Ovary (tissue), 3 donors: ENCODE measurements around the gene SPAG6.

Experiments used
- EP300 ChIP-seq: sonication (generic); formaldehyde crosslinking; IDR thresholded peaks from one replicate; pipeline ENCODE4 v1.6.1; 2017; ENCODE audit warnings: antibody characterized with exemption
- POLR2A ChIP-seq: fragments of 450-650 bp; IDR thresholded peaks from one replicate; pipeline ENCODE4 v1.6.1; 2017; ENCODE audit warnings: antibody characterized with exemption, mild to moderate bottlenecking, moderate library complexity
- TF ChIP-seq, protein P1 (sequence below), 3 donors: fragments of 450-650 bp in 2 of 3; fragments of 200-600 bp in 1 of 3; IDR thresholded peaks; one replicate each; pipeline versions ENCODE4 v1.5.1 to v1.8.0; 2016 to 2022; ENCODE audit warnings: antibody characterized with exemption in 3 of 3, mild to moderate bottlenecking in 1 of 3
- donor health status: DM: no; HTN: no; CAD: no.

DNA sequence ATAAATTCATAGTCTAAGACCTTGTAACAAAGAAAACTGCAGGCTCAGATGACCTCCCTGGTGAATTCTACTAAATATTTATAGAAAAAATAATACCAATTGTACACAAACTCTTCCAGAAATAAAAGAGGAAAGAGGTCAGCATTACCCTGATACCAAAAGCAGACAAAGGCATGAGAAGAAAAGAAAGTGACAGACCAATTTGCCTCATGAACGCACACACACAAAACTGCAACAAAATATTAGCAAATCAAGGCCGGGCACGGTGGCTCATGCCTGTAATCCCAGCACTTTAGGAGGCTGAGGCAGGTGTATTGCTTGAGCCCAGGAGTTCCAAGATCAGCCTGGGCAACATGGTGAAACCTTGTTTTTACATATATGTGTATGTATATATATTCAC, 41.8 kb upstream of the SPAG6 start:
- TF ChIP-seq POLR2A (no peak), EP300 (no peak)
- TF ChIP-seq, protein P1, sequence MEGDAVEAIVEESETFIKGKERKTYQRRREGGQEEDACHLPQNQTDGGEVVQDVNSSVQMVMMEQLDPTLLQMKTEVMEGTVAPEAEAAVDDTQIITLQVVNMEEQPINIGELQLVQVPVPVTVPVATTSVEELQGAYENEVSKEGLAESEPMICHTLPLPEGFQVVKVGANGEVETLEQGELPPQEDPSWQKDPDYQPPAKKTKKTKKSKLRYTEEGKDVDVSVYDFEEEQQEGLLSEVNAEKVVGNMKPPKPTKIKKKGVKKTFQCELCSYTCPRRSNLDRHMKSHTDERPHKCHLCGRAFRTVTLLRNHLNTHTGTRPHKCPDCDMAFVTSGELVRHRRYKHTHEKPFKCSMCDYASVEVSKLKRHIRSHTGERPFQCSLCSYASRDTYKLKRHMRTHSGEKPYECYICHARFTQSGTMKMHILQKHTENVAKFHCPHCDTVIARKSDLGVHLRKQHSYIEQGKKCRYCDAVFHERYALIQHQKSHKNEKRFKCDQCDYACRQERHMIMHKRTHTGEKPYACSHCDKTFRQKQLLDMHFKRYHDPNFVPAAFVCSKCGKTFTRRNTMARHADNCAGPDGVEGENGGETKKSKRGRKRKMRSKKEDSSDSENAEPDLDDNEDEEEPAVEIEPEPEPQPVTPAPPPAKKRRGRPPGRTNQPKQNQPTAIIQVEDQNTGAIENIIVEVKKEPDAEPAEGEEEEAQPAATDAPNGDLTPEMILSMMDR (IDR thresholded peaks at IDR 0.05) = no peak
